Measurements from ENCODE around the gene DNASE2.

DNA sequence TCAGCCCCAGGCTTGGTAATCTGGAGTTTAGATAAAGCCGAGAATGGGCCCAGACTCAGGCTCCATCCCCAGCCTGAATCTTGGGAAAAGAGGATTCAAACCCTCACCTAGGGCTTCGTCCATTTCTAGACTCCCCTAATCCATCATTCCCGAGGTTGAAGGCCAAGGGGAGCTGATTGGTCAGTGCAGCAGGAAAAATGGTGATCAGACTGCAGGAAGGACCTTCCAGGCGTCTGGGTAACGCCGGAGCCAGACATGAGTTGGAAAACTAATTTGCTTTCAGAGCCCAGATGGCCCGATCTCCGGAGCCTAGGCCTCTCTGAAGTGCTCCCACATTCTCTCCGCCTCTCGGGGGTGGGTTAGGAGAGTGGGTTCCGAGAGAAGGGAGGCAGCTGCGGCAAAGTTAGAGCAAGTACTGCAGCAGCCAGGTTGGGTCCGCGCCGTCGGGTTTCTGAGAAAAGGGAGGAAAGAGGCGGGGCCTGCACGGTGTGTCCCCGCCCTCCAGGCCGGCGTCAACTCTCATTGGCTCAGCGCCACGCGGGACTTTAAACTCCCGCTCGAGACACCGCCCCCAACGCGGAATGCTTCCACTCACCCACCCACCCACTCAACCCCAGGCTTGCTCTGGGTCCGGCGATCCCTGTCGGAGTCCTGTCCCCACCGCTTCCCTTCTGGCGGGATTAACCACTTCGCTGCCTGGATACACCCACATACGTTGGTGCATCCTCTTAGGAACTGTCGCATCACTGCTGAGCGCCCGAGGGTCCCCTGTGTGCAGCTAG, 46.1 kb downstream of the DNASE2 start:
- TF ChIP-seq RBBP5 (IDR thresholded peaks at IDR 0.05; ENCODE audit: borderline replicate concordance, low read depth, low read length): no peak
- TF ChIP-seq, protein P1, sequence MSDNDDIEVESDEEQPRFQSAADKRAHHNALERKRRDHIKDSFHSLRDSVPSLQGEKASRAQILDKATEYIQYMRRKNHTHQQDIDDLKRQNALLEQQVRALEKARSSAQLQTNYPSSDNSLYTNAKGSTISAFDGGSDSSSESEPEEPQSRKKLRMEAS (IDR thresholded peaks at IDR 0.05): no peak
- TF ChIP-seq, protein P2, sequence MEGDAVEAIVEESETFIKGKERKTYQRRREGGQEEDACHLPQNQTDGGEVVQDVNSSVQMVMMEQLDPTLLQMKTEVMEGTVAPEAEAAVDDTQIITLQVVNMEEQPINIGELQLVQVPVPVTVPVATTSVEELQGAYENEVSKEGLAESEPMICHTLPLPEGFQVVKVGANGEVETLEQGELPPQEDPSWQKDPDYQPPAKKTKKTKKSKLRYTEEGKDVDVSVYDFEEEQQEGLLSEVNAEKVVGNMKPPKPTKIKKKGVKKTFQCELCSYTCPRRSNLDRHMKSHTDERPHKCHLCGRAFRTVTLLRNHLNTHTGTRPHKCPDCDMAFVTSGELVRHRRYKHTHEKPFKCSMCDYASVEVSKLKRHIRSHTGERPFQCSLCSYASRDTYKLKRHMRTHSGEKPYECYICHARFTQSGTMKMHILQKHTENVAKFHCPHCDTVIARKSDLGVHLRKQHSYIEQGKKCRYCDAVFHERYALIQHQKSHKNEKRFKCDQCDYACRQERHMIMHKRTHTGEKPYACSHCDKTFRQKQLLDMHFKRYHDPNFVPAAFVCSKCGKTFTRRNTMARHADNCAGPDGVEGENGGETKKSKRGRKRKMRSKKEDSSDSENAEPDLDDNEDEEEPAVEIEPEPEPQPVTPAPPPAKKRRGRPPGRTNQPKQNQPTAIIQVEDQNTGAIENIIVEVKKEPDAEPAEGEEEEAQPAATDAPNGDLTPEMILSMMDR (IDR thresholded peaks at IDR 0.05; ENCODE audit: control extremely low read depth in 1 of 3, insufficient read depth in 1 of 3, low read depth in 1 of 3, low read length in 3 of 3): no peak
- no peak for TF ChIP-seq EP300 (IDR thresholded peaks at IDR 0.05; ENCODE audit: borderline replicate concordance in 1 of 2, low read depth in 2 of 2, low read length in 2 of 2)
- TF ChIP-seq TAF1 (IDR thresholded peaks at IDR 0.05; ENCODE audit: low read depth, low read length): no peak
- no peak for TF ChIP-seq HDAC2 (IDR thresholded peaks at IDR 0.05; ENCODE audit: borderline replicate concordance in 1 of 2, low read depth in 2 of 2, low read length in 2 of 2)
- TF ChIP-seq SIN3A (conservative IDR thresholded peaks at IDR 0.05 in 1 of 2, IDR thresholded peaks at IDR 0.05 in 1 of 2; ENCODE audit: low read depth in 1 of 2, low read length in 2 of 2): no peak
- TF ChIP-seq, protein P3, sequence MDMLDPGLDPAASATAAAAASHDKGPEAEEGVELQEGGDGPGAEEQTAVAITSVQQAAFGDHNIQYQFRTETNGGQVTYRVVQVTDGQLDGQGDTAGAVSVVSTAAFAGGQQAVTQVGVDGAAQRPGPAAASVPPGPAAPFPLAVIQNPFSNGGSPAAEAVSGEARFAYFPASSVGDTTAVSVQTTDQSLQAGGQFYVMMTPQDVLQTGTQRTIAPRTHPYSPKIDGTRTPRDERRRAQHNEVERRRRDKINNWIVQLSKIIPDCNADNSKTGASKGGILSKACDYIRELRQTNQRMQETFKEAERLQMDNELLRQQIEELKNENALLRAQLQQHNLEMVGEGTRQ (IDR thresholded peaks at IDR 0.05; ENCODE audit: low read length): no peak

All from H1 (cell line).